OCI-LY1 (cell line): ENCODE measurements around the gene CAVIN1.

Source experiments
- H2AFZ ChIP-seq: fragments of 200-600 bp; sonication (generic), shearing (Covaris generic); 2 replicates; pipeline ENCODE4 v1.6.0; 2014; ENCODE audit warnings: antibody characterized with exemption, mild to moderate bottlenecking, low read length
- H3F3A ChIP-seq: fragments of 200-600 bp; sonication (generic), shearing (Covaris generic); 2 replicates; pipeline ENCODE4 v1.6.0; 2014; ENCODE audit warnings: mild to moderate bottlenecking, antibody characterized with exemption, low read length, moderate library complexity; ENCODE audit not compliant: insufficient read depth
- H3K27ac ChIP-seq: fragments of 200-600 bp; sonication (generic); 2 replicates; pipeline ENCODE4 v1.5.1; 2014; ENCODE audit warnings: low read length, mixed run types, mild to moderate bottlenecking, low read depth; ENCODE audit not compliant: poor library complexity, severe bottlenecking
- H3K27me3 ChIP-seq: fragments of 200-600 bp; sonication (generic); 2 replicates; pipeline ENCODE4 v1.6.0; 2014; ENCODE audit warnings: antibody characterized with exemption, mild to moderate bottlenecking, low read length, moderate library complexity; ENCODE audit not compliant: insufficient read depth
- H3K36me3 ChIP-seq: fragments of 200-600 bp; sonication (generic); 2 replicates; pipeline ENCODE4 v1.6.1; 2014; ENCODE audit warnings: mild to moderate bottlenecking, antibody characterized with exemption, low read length, moderate library complexity, mixed read lengths; ENCODE audit not compliant: insufficient read depth
- H3K4me1 ChIP-seq: fragments of 200-600 bp; sonication (generic); 2 replicates; pipeline ENCODE4 v1.5.1; 2014; ENCODE audit warnings: mild to moderate bottlenecking, low read length, moderate library complexity; ENCODE audit not compliant: insufficient read depth, severe bottlenecking
- H3K4me2 ChIP-seq: fragments of 200-600 bp; sonication (generic), shearing (Covaris generic); 2 replicates; pipeline ENCODE4 v1.6.1; 2014; ENCODE audit warnings: low read length
- H3K4me3 ChIP-seq: fragments of 200-600 bp; sonication (generic); 2 replicates; pipeline ENCODE4 v1.5.1; 2014; ENCODE audit warnings: low read length, low read depth, mild to moderate bottlenecking, mixed read lengths; ENCODE audit not compliant: poor library complexity, severe bottlenecking
- H3K79me2 ChIP-seq: fragments of 200-600 bp; shearing (Covaris generic); 2 replicates; pipeline ENCODE4 v1.6.1; 2016; ENCODE audit warnings: mixed run types, low read length, mixed read lengths; ENCODE audit not compliant: insufficient read depth
- H3K9ac ChIP-seq: fragments of 200-600 bp; sonication (generic), shearing (Covaris generic); 2 replicates; pipeline ENCODE4 v1.6.1; 2014; ENCODE audit warnings: mild to moderate bottlenecking, low read length, mixed read lengths
- H3K9me2 ChIP-seq: fragments of 200-600 bp; sonication (generic), shearing (Covaris generic); 2 replicates; pipeline ENCODE4 v1.6.1; 2014; ENCODE audit warnings: low read depth, mild to moderate bottlenecking, low read length, mixed read lengths
- H3K9me3 ChIP-seq: fragments of 200-600 bp; shearing (Covaris generic); 2 replicates; pipeline ENCODE4 v1.6.1; 2014; ENCODE audit warnings: low read length, mixed read lengths
- H4K20me1 ChIP-seq: fragments of 200-600 bp; sonication (generic), shearing (Covaris generic); 2 replicates; pipeline ENCODE4 v1.6.0; 2016; ENCODE audit warnings: mild to moderate bottlenecking, low read length; ENCODE audit not compliant: insufficient read depth
- CTCF ChIP-seq: fragments of 200-600 bp; sonication (generic), shearing (Covaris generic); IDR thresholded peaks from 2 replicates; pipeline ENCODE4 v1.5.1; 2017; ENCODE audit warnings: mild to moderate bottlenecking, antibody characterized with exemption, low read length, moderate library complexity, mixed read lengths
- EZH2 ChIP-seq: fragments of 200-600 bp; sonication (generic), shearing (Covaris generic); IDR thresholded peaks from 2 replicates; pipeline ENCODE4 v1.8.0; 2017; ENCODE audit warnings: borderline replicate concordance, mixed run types, mild to moderate bottlenecking, antibody characterized with exemption, low read length, moderate library complexity, mixed read lengths

The CAVIN1 gene

GRCh38 chr17:42424991-42425610 lies 2.0 kb upstream of the CAVIN1 start:
- Histone ChIP-seq H3K4me2 (no peak overlapping the region), H3K9me2 (no peaks in the 10 kb centered on the region), H3K4me1 (no peaks in the 10 kb centered on the region), H3K4me3 (no peak overlapping the region), H3K9me3 (no peaks in the 10 kb centered on the region), H3K27me3 (peaks cover 7% of the 10 kb centered on the region; the same call in 1 of the 2 replicates), H4K20me1 (no peaks in the 10 kb centered on the region), H3K79me2 (no peaks in the 10 kb centered on the region), H3F3A (no peaks in the 10 kb centered on the region), H3K9ac (no peak overlapping the region), H3K27ac (no peak overlapping the region), H2AFZ (no peak overlapping the region), H3K36me3 (no peaks in the 10 kb centered on the region)
- TF ChIP-seq EZH2 (no peak), CTCF (no peak)

GRCh38 chr17:42423766-42424165 lies 710 bp upstream of the CAVIN1 start:
- no peaks in the 10 kb centered on the region for H3K79me2 ChIP-seq
- H4K20me1 ChIP-seq, result no peaks in the 10 kb centered on the region
- H3K27me3 ChIP-seq, result peaks cover 7% of the 10 kb centered on the region; the same call in 1 of the 2 replicates
- no peaks in the 10 kb centered on the region for H3K36me3 ChIP-seq
- no peak overlapping the region for H3K9ac ChIP-seq
- H3K4me2 ChIP-seq, result no peak overlapping the region
- TF ChIP-seq CTCF, result no peak
- no peak for TF ChIP-seq EZH2
- H2AFZ ChIP-seq, result no peak overlapping the region
- H3K9me2 ChIP-seq, result no peaks in the 10 kb centered on the region
- H3K4me1 ChIP-seq, result no peaks in the 10 kb centered on the region
- H3K4me3 ChIP-seq, result no peak overlapping the region
- no peak overlapping the region for H3K27ac ChIP-seq
- H3K9me3 ChIP-seq, result no peaks in the 10 kb centered on the region
- no peaks in the 10 kb centered on the region for H3F3A ChIP-seq

- Histone ChIP-seq H4K20me1 (no peaks in the 10 kb centered on the region), H3K9ac (no peak overlapping the region), H2AFZ (no peak overlapping the region), H3K9me3 (no peaks in the 10 kb centered on the region), H3K4me3 (no peak overlapping the region), H3K79me2 (no peaks in the 10 kb centered on the region), H3K4me1 (no peaks in the 10 kb centered on the region), H3K27ac (no peak overlapping the region), H3K9me2 (no peaks in the 10 kb centered on the region), H3K4me2 (no peak overlapping the region; the same call in 1 of the 2 replicates), H3K27me3 (peaks cover 7% of the 10 kb centered on the region; the same call in 1 of the 2 replicates), H3K36me3 (no peaks in the 10 kb centered on the region), H3F3A (no peaks in the 10 kb centered on the region)
- no peak for TF ChIP-seq EZH2
- TF ChIP-seq CTCF, result no peak
Observed at GRCh38 chr17:42422412-42422957, 571 bp downstream of the CAVIN1 start.
